Esophagus squamous epithelium (tissue), 5 donors: Measurements from ENCODE around the gene POU6F2. TPM values are rescaled to one million over a fixed set of nuclear protein-coding genes. Genes with fewer than 3 reads are reported as not detected.

Experiments used
- DNase-seq: peaks from one replicate; lab custom pipeline; 2025; lab: John Stamatoyannopoulos, UW
- H3K27ac ChIP-seq, 4 donors: fragments of 200-600 bp; sonication (generic); one replicate each; pipeline ENCODE4 v1.5.1; 2016 to 2019; ENCODE audit warnings: mild to moderate bottlenecking in 1 of 4
- H3K27me3 ChIP-seq, 4 donors: fragments of 200-600 bp; sonication (generic); 1 replicate in 3 of 4; 2 replicates in 1 of 4; pipeline versions ENCODE4 v1.5.1 to v1.6.0; 2017 to 2021; ENCODE audit warnings: antibody characterized with exemption in 1 of 4
- H3K36me3 ChIP-seq, 3 donors: fragments of 200-600 bp; sonication (generic); one replicate each; pipeline ENCODE4 v1.5.1; 2016 to 2019
- H3K4me1 ChIP-seq, 3 donors: fragments of 200-600 bp; sonication (generic); one replicate each; pipeline ENCODE4 v1.5.1; 2017 to 2019
- H3K4me3 ChIP-seq, 4 donors: fragments of 200-600 bp; sonication (generic); 1 replicate in 3 of 4; 2 replicates in 1 of 4; pipeline ENCODE4 v1.5.1; 2016 to 2019; ENCODE audit warnings: mild to moderate bottlenecking in 2 of 4, moderate library complexity in 1 of 4
- H3K9me3 ChIP-seq, 3 donors: fragments of 200-600 bp; sonication (generic); one replicate each; pipeline ENCODE4 v1.5.1; 2016 to 2019
- POLR2A ChIP-seq, 4 donors: fragments of 450-650 bp; IDR thresholded peaks; one replicate each; pipeline ENCODE4 v1.6.1; 2017; ENCODE audit warnings: antibody characterized with exemption in 4 of 4, mild to moderate bottlenecking in 4 of 4, moderate library complexity in 3 of 4
- WGBS, 2 donors: methylation state at CpG; one replicate each; pipeline ENCODE4 v1.1.5; 2018; 5-methylcytosine and 5-hydroxymethylcytosine counted together
- intact Hi-C: fragments of 100-400 bp; cut with DNase I; formaldehyde crosslinking; loops from one replicate; pipeline ENCODE4 v1.15.0; 2022
- total RNA-seq, 4 donors: library from RNA; depleted of rRNA; stranded (reverse); fragments of >200 nt; gene quantifications; one replicate each; pipeline ENCODE4 v1.1.0, GENCODE V29; 2016
- TF ChIP-seq, protein P1 (sequence below), 6 experiments: fragments of 450-650 bp in 4 of 6; fragments of 200-600 bp in 2 of 6; sonication (generic) in 2 of 6; IDR thresholded peaks; one replicate each; pipeline ENCODE4 v1.5.1; 2016 to 2019; ENCODE audit warnings: antibody characterized with exemption in 6 of 6, mild to moderate bottlenecking in 4 of 6, moderate library complexity in 4 of 6
- donor health status: DM: yes; HTN: yes; CAD: no.

Gene POU6F2
- total RNA-seq, 4 donors from 2014 or later: 0.76 to 1.6 TPM; not detected in 2

DNA sequence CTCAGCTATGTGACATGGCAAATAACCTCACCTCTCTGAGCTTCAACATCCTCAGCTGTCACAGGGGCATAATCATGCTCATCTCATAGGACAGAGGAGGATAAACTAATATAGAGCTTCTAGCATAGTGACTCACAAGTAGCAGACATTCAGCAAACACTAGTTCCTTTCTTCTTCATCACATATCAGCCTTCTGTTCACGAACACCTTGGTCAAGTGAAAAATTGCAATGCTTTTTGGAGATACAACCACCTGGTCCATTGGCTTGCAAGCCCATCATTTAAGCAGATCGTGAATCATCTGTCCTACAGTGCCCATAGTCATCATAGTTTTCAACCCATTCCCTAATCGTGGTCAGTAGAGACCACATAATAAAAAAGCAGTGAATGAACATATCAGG lies 310.6 kb downstream of the POU6F2 start:
- intact Hi-C loops: no loop called here
- Histone ChIP-seq H3K27ac (no peak overlapping the region), H3K4me1 (no peaks in the 10 kb centered on the region), H3K4me3 (no peak overlapping the region), H3K36me3 (no peaks in the 10 kb centered on the region), H3K27me3 (no peaks in the 10 kb centered on the region), H3K9me3 (no peaks in the 10 kb centered on the region)
- DNase-seq: no peak
- WGBS, 2 donors: 63 to 69% methylated on average over 3 of the region's 3 CpGs
- TF ChIP-seq, protein P1, sequence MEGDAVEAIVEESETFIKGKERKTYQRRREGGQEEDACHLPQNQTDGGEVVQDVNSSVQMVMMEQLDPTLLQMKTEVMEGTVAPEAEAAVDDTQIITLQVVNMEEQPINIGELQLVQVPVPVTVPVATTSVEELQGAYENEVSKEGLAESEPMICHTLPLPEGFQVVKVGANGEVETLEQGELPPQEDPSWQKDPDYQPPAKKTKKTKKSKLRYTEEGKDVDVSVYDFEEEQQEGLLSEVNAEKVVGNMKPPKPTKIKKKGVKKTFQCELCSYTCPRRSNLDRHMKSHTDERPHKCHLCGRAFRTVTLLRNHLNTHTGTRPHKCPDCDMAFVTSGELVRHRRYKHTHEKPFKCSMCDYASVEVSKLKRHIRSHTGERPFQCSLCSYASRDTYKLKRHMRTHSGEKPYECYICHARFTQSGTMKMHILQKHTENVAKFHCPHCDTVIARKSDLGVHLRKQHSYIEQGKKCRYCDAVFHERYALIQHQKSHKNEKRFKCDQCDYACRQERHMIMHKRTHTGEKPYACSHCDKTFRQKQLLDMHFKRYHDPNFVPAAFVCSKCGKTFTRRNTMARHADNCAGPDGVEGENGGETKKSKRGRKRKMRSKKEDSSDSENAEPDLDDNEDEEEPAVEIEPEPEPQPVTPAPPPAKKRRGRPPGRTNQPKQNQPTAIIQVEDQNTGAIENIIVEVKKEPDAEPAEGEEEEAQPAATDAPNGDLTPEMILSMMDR (IDR thresholded peaks at IDR 0.05): no peak
- TF ChIP-seq POLR2A (IDR thresholded peaks at IDR 0.05): no peak

DNA sequence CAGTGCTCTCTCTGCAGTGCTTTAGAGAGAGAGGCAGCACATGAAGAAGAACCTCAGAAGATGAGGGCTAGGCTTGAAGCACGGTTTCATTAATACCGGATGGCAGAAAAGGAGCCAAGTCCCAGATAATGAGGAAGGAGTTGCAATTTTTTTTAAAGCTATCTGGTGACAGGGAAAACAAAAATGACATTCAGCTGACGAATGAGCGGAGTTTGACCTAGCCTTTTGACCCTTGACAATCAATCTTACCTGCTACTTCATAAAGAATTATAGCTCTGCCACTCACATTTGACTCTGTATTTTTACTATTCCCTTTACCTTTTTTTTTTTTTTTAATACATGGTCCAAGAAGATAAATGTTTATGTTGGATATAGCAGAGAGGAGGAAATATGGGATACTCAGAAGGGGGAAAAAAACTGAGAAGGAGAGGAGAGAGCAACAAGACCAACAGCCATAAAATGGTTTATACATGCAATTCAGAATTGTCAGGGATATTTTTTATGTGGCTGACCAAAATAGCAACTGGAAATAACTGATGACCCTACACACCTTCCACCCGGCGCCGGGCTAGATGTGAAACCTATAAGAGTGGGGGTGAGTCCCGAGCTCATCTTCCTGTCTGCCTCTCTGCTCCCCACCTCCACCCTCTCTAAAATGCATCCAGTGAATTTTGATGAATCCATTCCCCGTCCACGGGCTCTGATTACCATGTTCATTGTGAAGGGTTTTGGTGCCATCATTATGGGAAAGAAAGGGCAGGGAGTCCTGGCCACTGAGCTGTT lies 314.1 kb downstream of the POU6F2 start:
- H3K4me1 ChIP-seq: no peaks in the 10 kb centered on the region
- H3K27me3 ChIP-seq: no peaks in the 10 kb centered on the region
- no peak overlapping the region for H3K27ac ChIP-seq
- intact Hi-C loops: no loop called here
- 51 to 55% methylated on average over 10 of the region's 10 CpGs for WGBS, 2 donors
- H3K36me3 ChIP-seq: no peaks in the 10 kb centered on the region
- DNase-seq: no peak
- no peaks in the 10 kb centered on the region for H3K9me3 ChIP-seq
- TF ChIP-seq, protein P1 (IDR thresholded peaks at IDR 0.05): no peak
- no peak for TF ChIP-seq POLR2A (IDR thresholded peaks at IDR 0.05)
- H3K4me3 ChIP-seq: no peak overlapping the region

- Histone ChIP-seq H3K9me3 (no peaks in the 10 kb centered on the region), H3K4me3 (no peak overlapping the region), H3K27me3 (no peaks in the 10 kb centered on the region), H3K4me1 (no peaks in the 10 kb centered on the region), H3K36me3 (no peaks in the 10 kb centered on the region), H3K27ac (no peak overlapping the region)
- intact Hi-C loops: no loop called here
- 64 to 82% methylated on average over 22 to 26 of the region's 26 CpGs for WGBS, 2 donors
- no peak for DNase-seq
- no peak for TF ChIP-seq POLR2A (IDR thresholded peaks at IDR 0.05)
- TF ChIP-seq, protein P1 (IDR thresholded peaks at IDR 0.05): no peak
Observed at GRCh38 chr7:39293056-39293823, 315.5 kb downstream of the POU6F2 start.

DNA sequence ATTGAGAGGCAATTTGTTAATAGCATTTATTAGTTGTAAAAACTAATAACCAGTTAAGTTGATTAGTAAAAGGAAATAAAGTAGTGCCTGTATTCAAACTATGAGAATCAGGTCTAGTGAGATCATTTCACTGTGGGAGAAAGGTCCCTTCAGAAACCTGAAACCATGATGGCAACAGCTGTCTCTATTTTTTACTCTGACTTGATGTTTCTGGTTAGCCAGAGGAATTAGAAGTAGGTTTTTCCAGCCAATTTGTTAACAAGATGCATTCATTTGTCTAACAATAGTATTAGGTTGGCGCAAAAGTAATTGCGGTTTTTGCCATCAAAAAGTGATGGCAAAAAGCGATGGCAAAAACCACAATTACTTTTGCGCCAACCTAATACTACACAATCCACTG lies 316.3 kb downstream of the POU6F2 start:
- no peaks in the 10 kb centered on the region for H3K36me3 ChIP-seq
- DNase-seq: no peak
- TF ChIP-seq, protein P1 (IDR thresholded peaks at IDR 0.05): no peak
- no peak for TF ChIP-seq POLR2A (IDR thresholded peaks at IDR 0.05)
- no peak overlapping the region for H3K4me3 ChIP-seq
- H3K4me1 ChIP-seq: no peaks in the 10 kb centered on the region
- no peaks in the 10 kb centered on the region for H3K27me3 ChIP-seq
- intact Hi-C loops: no loop called here
- H3K9me3 ChIP-seq: no peaks in the 10 kb centered on the region
- WGBS, 2 donors: 92 to 95% methylated on average over 4 of the region's 4 CpGs
- H3K27ac ChIP-seq: no peak overlapping the region

DNA sequence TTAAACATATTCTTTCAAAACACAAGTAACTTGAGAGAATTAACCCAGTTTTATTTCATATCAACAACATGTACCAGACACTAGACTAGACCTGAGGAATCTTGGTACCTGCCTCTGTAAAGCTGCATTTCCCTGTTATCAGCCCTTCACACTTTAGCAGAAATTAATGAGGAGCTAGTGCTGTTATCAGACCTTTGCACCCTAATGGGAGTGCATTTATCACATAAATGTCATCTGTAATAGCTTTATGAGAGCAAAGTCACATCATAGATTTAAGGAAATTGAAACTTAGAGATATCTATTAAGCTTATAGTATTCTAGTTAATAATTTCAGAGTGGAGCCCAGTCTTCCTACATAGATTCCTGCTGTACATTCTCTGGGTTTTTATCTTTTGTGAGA lies 318.1 kb downstream of the POU6F2 start:
- Histone ChIP-seq H3K36me3 (no peaks in the 10 kb centered on the region), H3K4me3 (no peak overlapping the region), H3K9me3 (no peaks in the 10 kb centered on the region), H3K4me1 (no peaks in the 10 kb centered on the region), H3K27me3 (no peaks in the 10 kb centered on the region), H3K27ac (no peak overlapping the region)
- no peak for DNase-seq
- intact Hi-C loops: no loop called here
- TF ChIP-seq, protein P1 (IDR thresholded peaks at IDR 0.05): no peak
- TF ChIP-seq POLR2A (IDR thresholded peaks at IDR 0.05): no peak
